Astrocyte of the cerebellum (primary cell): ENCODE results near the gene DPYD.
A peak's percentile ranks its signal among the peaks of the same experiment; 100 is the strongest.

Experiments
- DNase-seq: peaks from one replicate; pipeline ENCODE4 v3.0.0-alpha.2; 2011; ENCODE audit warnings: low read depth
- H3K4me3 ChIP-seq: 2 replicates; pipeline ENCODE4 v1.5.1; 2011; ENCODE audit warnings: mild to moderate bottlenecking, low read depth, low read length, moderate library complexity
- in situ Hi-C: cut with HindIII; loops from 2 replicates; pipeline ENCODE4 v1.10.0; 2017; ENCODE audit warnings: low sequenced_read_pairs
- TF ChIP-seq, protein P1 (sequence below): IDR thresholded peaks from 2 replicates; pipeline ENCODE4 v1.5.1; 2012; ENCODE audit warnings: low read length, low read depth, moderate library complexity, mild to moderate bottlenecking; ENCODE audit errors: missing control alignments

The DPYD gene

DNA sequence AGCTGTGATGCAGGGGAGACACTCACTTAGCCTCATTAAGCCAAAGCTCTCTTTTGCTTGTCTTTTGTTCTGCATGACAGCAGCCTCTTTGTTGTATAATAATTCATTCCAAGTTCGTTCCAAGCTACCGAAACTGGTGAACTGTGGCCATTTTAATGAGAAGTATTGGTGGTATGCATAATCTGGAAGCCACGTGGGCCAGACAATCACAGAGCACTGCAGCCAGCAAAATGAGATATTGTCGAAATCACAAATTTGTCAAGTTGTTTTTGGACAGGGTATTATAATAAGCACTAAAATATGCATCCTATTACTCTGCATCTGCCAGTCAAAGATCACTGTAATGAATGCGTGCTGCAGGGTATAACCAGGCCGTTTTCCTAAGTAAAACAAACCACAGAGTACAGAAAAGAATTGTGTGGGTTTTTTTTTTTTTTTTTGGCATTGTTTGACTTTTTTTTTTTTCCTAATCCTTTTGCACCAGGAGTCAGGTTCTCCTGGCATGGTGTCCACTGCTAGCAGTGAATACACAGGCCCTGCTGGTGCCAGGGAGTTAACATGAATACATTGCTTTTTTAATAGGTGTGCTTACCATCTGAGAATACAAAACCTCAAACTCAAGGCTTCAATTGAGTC lies 775.4 kb downstream of the DPYD start:
- TF ChIP-seq, protein P1, sequence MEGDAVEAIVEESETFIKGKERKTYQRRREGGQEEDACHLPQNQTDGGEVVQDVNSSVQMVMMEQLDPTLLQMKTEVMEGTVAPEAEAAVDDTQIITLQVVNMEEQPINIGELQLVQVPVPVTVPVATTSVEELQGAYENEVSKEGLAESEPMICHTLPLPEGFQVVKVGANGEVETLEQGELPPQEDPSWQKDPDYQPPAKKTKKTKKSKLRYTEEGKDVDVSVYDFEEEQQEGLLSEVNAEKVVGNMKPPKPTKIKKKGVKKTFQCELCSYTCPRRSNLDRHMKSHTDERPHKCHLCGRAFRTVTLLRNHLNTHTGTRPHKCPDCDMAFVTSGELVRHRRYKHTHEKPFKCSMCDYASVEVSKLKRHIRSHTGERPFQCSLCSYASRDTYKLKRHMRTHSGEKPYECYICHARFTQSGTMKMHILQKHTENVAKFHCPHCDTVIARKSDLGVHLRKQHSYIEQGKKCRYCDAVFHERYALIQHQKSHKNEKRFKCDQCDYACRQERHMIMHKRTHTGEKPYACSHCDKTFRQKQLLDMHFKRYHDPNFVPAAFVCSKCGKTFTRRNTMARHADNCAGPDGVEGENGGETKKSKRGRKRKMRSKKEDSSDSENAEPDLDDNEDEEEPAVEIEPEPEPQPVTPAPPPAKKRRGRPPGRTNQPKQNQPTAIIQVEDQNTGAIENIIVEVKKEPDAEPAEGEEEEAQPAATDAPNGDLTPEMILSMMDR = no peak
- peak; percentile 94 for DNase-seq

DNA sequence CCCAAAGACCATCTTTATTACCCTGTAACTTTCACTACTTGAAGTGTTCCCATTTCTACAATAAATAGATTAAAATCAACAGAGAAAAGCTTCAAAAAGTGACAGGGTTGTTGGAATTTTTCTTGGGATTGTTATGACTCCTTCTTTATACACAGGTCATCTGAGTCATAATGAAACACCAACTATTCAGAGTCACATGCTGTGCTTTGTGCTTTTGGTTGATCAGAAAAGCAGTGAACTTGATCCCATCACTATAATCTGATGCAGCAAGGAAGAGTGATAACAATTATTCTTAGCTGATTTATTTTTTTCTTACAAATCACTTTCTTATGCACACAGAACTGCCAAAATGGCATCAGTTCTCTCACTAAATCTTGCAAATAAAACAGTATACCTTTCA lies 776.3 kb downstream of the DPYD start:
- in situ Hi-C loops = no loop called here
- DNase-seq = peak; percentile 20
- H3K4me3 ChIP-seq = no peak overlapping the region
- TF ChIP-seq, protein P1 = no peak

More for the DNA sequence above, 775.4 kb downstream of the DPYD start:
- in situ Hi-C loops = no loop called here
- H3K4me3 ChIP-seq = no peak overlapping the region

DNA sequence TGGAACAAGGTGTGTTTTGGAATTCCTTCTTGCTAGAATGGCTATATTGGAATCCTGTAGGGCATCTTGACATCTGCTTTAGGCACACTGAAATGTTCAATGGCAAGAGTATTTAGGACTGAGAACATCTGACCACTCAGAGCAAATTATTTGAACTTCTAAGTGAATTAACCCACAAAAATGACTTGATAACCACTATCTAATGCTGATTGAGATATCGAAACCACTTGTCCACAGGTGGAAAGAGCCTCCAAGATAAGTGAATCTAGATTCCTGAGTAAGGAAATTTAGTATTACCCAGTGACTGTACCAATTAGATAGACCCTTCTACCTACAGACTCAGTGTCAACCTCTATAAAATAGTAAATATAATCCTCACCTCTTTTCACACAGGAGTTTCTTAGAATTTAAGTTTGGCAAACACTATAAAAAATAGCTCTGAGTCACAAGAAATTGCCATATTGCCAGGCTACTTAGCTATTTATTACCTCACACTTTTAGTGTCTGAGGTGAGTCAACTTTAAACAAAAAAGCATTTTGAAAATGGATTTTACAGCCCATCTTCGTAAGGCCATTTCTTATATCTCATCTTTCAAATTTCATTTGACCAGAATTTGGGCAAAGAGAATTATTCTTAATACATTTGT lies 777.5 kb downstream of the DPYD start:
- TF ChIP-seq, protein P1 = no peak

DNA sequence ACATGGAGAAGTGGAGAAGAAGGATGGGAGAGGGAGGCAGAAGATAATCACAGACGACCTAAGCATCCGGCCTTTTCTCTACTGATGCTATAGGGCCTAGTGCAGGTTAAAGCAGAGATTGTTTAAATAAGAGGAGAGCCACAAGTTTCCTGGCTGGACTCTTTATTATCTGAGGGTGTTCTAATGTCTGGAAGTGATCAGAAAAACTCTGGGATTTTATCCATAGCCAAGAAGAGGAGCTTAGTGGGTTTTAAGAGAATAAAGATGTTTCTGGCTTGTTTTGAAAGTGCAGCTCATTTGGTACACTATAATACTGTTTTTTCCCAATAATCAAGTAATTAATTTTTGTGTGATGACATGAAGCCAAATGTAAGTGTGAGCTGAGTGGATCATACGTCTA lies 780.2 kb downstream of the DPYD start:
- DNase-seq = no peak
- no peak overlapping the region for H3K4me3 ChIP-seq
- in situ Hi-C loops = no loop called here
- TF ChIP-seq, protein P1 = no peak

More for the DNA sequence above, 777.5 kb downstream of the DPYD start:
- no peak overlapping the region for H3K4me3 ChIP-seq
- in situ Hi-C loops = no loop called here
- peak; percentile 18 for DNase-seq

DNA sequence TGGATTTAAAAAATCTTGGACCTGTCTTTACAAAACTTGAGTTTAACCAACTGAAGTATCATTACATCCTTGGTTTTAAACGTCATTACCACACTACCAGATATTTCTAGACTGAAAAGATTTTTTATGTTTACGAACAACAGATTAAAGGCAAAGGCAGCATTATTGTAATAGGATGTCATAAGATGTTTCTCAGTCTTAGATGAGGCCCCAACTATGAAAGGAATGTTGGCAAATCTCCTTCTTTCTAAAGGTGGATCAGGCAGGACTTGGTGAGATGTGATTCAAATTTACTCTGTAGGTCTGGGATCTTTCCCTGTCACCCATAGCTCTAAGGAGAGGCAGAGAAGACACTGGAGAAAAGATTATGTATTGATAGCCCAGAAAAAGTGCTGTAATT lies 781.3 kb downstream of the DPYD start:
- DNase-seq = peak; percentile 33
- no peak overlapping the region for H3K4me3 ChIP-seq
- TF ChIP-seq, protein P1 = no peak
- in situ Hi-C loops = no loop called here

DNA sequence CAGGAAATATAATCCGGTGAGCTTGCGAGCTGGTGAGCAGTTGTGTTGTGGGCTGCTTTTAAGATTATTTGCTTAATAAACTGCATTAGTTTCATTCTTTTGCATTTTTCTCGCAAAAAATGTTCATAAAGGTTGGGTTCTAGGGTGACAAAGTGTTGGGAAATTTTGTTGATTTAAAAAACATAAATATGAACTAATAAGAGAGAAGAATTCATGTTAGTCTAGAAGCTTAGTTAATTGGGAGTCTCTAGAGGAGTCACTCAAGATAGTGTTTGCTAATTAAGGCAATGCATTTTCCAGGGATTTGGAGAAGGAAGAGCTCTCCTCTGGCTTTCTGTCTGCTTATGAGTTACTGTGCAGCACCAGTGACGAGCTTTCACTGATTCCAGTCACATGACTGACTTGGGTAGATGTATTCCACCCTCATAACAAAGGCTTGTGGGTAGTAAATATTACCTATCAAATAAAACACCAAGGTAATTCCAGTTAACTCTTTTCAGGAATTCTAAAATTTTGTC lies 782.3 kb downstream of the DPYD start:
- DNase-seq = no peak
- TF ChIP-seq, protein P1 = no peak
- H3K4me3 ChIP-seq = no peak overlapping the region
- in situ Hi-C loops = no loop called here
